Neural progenitor cell (in vitro differentiated cells): ENCODE measurements around the gene CLEC20A. TPM values are rescaled to one million over a fixed set of nuclear protein-coding genes. Genes with fewer than 3 reads are reported as not detected.

Source experiments
- DNase-seq: peaks from one replicate; pipeline ENCODE4 v3.0.0-alpha.2; 2016; ENCODE audit warnings: low spot score
- H2AFZ ChIP-seq: fragments of 200-600 bp; sonication (generic); replicated peaks from 2 replicates; pipeline ENCODE4 v1.6.1; 2016; ENCODE audit warnings: antibody characterized with exemption
- H3F3A ChIP-seq: fragments of 200-600 bp; sonication (generic); 2 replicates; pipeline ENCODE4 v1.6.1; 2016; ENCODE audit warnings: antibody characterized with exemption, low read depth
- H3K27ac ChIP-seq: fragments of 200-600 bp; sonication (generic); 2 replicates; pipeline ENCODE4 v1.5.1; 2016; ENCODE audit warnings: mild to moderate bottlenecking
- H3K27me3 ChIP-seq: fragments of 200-600 bp; sonication (generic); 2 replicates; pipeline ENCODE4 v1.6.1; 2016; ENCODE audit warnings: mild to moderate bottlenecking, moderate library complexity
- H3K36me3 ChIP-seq: fragments of 200-600 bp; sonication (generic); 2 replicates; pipeline ENCODE4 v1.5.1; 2016
- H3K4me1 ChIP-seq: fragments of 200-600 bp; sonication (generic); 2 replicates; pipeline ENCODE4 v1.6.1; 2016; ENCODE audit warnings: mixed run types
- H3K4me2 ChIP-seq: fragments of 200-600 bp; sonication (generic); 2 replicates; pipeline ENCODE4 v1.6.1; 2016
- H3K4me3 ChIP-seq: fragments of 200-600 bp; sonication (generic); 2 replicates; pipeline ENCODE4 v1.5.1; 2016
- H3K79me2 ChIP-seq: fragments of 200-600 bp; sonication (generic); 2 replicates; pipeline ENCODE4 v1.6.1; 2016; ENCODE audit warnings: low read depth
- H3K9ac ChIP-seq: fragments of 200-600 bp; sonication (generic); 2 replicates; pipeline ENCODE4 v1.6.1; 2016
- H3K9me3 ChIP-seq: fragments of 200-600 bp; sonication (generic); 2 replicates; pipeline ENCODE4 v1.5.1; 2016; ENCODE audit warnings: low read depth
- H4K20me1 ChIP-seq: fragments of 200-600 bp; sonication (generic); 2 replicates; pipeline ENCODE4 v1.6.1; 2016; ENCODE audit warnings: low read depth
- H3K27ac Mint-ChIP-seq: 3 replicates; pipeline ENCODE4 v1.8.0; 2021; ENCODE audit warnings: mixed read lengths
- H3K27me3 Mint-ChIP-seq: 2 replicates; pipeline ENCODE4 v1.8.0; 2022; ENCODE audit warnings: low read depth, mild to moderate bottlenecking, inconsistent platforms, moderate library complexity, mixed read lengths; ENCODE audit not compliant: insufficient read depth
- H3K36me3 Mint-ChIP-seq: 3 replicates; pipeline ENCODE4 v1.8.0; 2021; ENCODE audit warnings: mixed read lengths
- H3K4me1 Mint-ChIP-seq: 3 replicates; pipeline ENCODE4 v1.8.0; 2021; ENCODE audit warnings: mixed read lengths
- H3K4me3 Mint-ChIP-seq: 3 replicates; pipeline ENCODE4 v1.8.0; 2021; ENCODE audit warnings: mild to moderate bottlenecking, moderate library complexity, mixed read lengths
- H3K9me3 Mint-ChIP-seq: 3 replicates; pipeline ENCODE4 v1.8.0; 2020; ENCODE audit warnings: mixed read lengths
- EZH2 ChIP-seq: fragments of 200-600 bp; sonication (generic); IDR thresholded peaks from 2 replicates; pipeline ENCODE4 v1.6.1; 2017; ENCODE audit warnings: antibody characterized with exemption, mild to moderate bottlenecking, moderate library complexity
- EZH2phosphoT487 ChIP-seq: fragments of 200-600 bp; sonication (generic); IDR thresholded peaks from 2 replicates; pipeline ENCODE4 v1.6.1; 2017; ENCODE audit warnings: antibody characterized with exemption
- total RNA-seq: library from RNA; depleted of rRNA; stranded (reverse); fragments of >200 nt; gene quantifications from 2 replicates; pipeline ENCODE4 v1.2.3, GENCODE V29; 2015; ENCODE audit warnings: low replicate concordance
- TF ChIP-seq, protein P1 (sequence below): fragments of 200-600 bp; sonication (generic); IDR thresholded peaks from 2 replicates; pipeline ENCODE4 v1.5.1; 2017; ENCODE audit warnings: antibody characterized with exemption, mild to moderate bottlenecking

CLEC20A gene
- total RNA-seq, 1 donor from 2014 or later, result not detected

DNA sequence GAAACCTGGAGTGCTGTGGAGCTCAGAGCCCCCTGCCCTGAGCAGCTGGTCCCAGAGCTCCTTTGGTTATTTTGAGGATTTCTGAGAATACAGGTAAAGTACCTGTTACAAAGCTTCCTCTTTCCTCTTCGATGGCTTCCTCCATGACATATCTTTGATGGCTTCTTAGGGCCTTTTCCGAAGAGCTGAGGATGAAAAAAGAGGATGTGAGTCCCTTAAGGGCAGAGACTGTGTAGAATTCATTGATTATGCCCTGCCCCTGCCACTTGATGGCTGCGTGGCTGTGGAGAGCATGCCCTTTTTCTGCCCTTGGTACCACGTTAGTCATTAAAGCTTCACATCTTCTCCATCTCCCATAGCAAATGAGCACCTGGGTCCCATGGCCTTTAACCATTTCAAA is 30.4 kb upstream of the CLEC20A start:
- Histone ChIP-seq H3K9ac (no peak overlapping the region), H3K9me3 (no peaks in the 10 kb centered on the region), H3K27ac (no peak overlapping the region), H2AFZ (no peak overlapping the region), H3K79me2 (no peaks in the 10 kb centered on the region), H3K27me3 (no peaks in the 10 kb centered on the region), H4K20me1 (no peaks in the 10 kb centered on the region), H3K36me3 (no peaks in the 10 kb centered on the region), H3K4me1 (no peaks in the 10 kb centered on the region), H3K4me2 (no peak overlapping the region), H3K4me3 (no peak overlapping the region), H3F3A (no peaks in the 10 kb centered on the region)
- no peaks in the 10 kb centered on the region for H3K36me3 Mint-ChIP-seq
- no peak for DNase-seq
- TF ChIP-seq EZH2phosphoT487 (no peak), EZH2 (no peak)
- TF ChIP-seq, protein P1, sequence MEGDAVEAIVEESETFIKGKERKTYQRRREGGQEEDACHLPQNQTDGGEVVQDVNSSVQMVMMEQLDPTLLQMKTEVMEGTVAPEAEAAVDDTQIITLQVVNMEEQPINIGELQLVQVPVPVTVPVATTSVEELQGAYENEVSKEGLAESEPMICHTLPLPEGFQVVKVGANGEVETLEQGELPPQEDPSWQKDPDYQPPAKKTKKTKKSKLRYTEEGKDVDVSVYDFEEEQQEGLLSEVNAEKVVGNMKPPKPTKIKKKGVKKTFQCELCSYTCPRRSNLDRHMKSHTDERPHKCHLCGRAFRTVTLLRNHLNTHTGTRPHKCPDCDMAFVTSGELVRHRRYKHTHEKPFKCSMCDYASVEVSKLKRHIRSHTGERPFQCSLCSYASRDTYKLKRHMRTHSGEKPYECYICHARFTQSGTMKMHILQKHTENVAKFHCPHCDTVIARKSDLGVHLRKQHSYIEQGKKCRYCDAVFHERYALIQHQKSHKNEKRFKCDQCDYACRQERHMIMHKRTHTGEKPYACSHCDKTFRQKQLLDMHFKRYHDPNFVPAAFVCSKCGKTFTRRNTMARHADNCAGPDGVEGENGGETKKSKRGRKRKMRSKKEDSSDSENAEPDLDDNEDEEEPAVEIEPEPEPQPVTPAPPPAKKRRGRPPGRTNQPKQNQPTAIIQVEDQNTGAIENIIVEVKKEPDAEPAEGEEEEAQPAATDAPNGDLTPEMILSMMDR, result no peak
- H3K4me1 Mint-ChIP-seq, result no peaks in the 10 kb centered on the region
- peaks cover 2% of the 10 kb centered on the region for H3K27me3 Mint-ChIP-seq
- no peak overlapping the region for H3K27ac Mint-ChIP-seq
- no peak overlapping the region for H3K4me3 Mint-ChIP-seq
- no peaks in the 10 kb centered on the region for H3K9me3 Mint-ChIP-seq

GRCh38 chr1:178521241-178521640 is 24.5 kb upstream of the CLEC20A start:
- no peaks in the 10 kb centered on the region for H3K27me3 Mint-ChIP-seq

GRCh38 chr1:178520803-178521202 is 24.0 kb upstream of the CLEC20A start:
- H3K27ac ChIP-seq, result no peak overlapping the region
- Mint-ChIP-seq H3K27ac (no peak overlapping the region), H3K4me1 (no peaks in the 10 kb centered on the region), H3K9me3 (no peaks in the 10 kb centered on the region), H3K4me3 (no peak overlapping the region), H3K36me3 (no peaks in the 10 kb centered on the region), H3K27me3 (no peaks in the 10 kb centered on the region)
- H3K9me3 ChIP-seq, result no peaks in the 10 kb centered on the region
- no peaks in the 10 kb centered on the region for H4K20me1 ChIP-seq
- no peaks in the 10 kb centered on the region for H3K79me2 ChIP-seq
- no peaks in the 10 kb centered on the region for H3K4me1 ChIP-seq
- no peak overlapping the region for H3K4me2 ChIP-seq
- no peaks in the 10 kb centered on the region for H3K36me3 ChIP-seq
- H2AFZ ChIP-seq, result no peak overlapping the region
- DNase-seq, result no peak
- H3F3A ChIP-seq, result no peaks in the 10 kb centered on the region
- no peak overlapping the region for H3K9ac ChIP-seq
- no peaks in the 10 kb centered on the region for H3K27me3 ChIP-seq
- no peak overlapping the region for H3K4me3 ChIP-seq
- TF ChIP-seq EZH2phosphoT487, result no peak
- TF ChIP-seq EZH2, result no peak
- TF ChIP-seq, protein P1, result no peak

More at GRCh38 chr1:178521241-178521640, 24.5 kb upstream of the CLEC20A start:
- Histone ChIP-seq H3K9me3 (no peaks in the 10 kb centered on the region), H3K27ac (no peak overlapping the region), H3K4me3 (no peak overlapping the region), H3K27me3 (no peaks in the 10 kb centered on the region), H4K20me1 (no peaks in the 10 kb centered on the region), H3K4me1 (no peaks in the 10 kb centered on the region), H3K79me2 (no peaks in the 10 kb centered on the region), H3K9ac (no peak overlapping the region), H3K36me3 (no peaks in the 10 kb centered on the region), H3K4me2 (no peak overlapping the region), H3F3A (no peaks in the 10 kb centered on the region), H2AFZ (no peak overlapping the region)
- Mint-ChIP-seq H3K9me3 (no peaks in the 10 kb centered on the region), H3K4me1 (no peaks in the 10 kb centered on the region), H3K27ac (no peak overlapping the region), H3K36me3 (no peaks in the 10 kb centered on the region), H3K4me3 (no peak overlapping the region)
- no peak for DNase-seq
- TF ChIP-seq, protein P1, result no peak
- TF ChIP-seq EZH2 (no peak), EZH2phosphoT487 (no peak)
